NCI-H345 treated with DMSO at 0.1 percent for 48 hours (cell line): ENCODE measurements around the gene PTGDS.
"Not testable (repeated sequence)": the region's sequence is repeated elsewhere in the genome, so short reads cannot be mapped to it uniquely, and the experiment has no call there.

Experiments
- DNase-seq: peaks from one replicate; lab custom pipeline; 2025; ENCODE audit not compliant: unreplicated experiment; lab: John Stamatoyannopoulos, UW

The PTGDS gene

GRCh38 chr9:136985853-136986252, 8.5 kb downstream of the PTGDS start:
- no peak for DNase-seq

DNA sequence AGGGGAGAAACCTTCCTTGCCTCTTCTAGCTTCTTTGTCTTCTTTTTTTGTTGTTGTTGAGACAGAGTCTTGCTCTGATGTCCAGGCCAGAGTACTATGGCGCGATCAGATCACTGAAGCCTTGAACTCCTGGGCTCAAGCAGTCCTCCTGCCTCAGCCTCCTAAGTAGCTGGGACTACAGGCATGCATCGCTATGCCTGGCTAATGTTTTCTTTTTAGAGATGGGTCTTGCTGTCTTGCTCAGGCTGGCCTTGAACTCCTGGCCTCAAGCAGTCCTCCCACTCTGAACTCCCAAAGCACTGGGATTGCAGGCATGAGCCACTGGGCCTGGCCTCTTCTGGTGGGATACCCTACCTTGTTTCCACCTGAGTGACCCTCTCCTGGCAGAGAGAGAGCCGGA, 11.6 kb downstream of the PTGDS start:
- no peak for DNase-seq

GRCh38 chr9:136990242-136990911, 13.1 kb downstream of the PTGDS start:
- DNase-seq: peak; percentile 59

DNA sequence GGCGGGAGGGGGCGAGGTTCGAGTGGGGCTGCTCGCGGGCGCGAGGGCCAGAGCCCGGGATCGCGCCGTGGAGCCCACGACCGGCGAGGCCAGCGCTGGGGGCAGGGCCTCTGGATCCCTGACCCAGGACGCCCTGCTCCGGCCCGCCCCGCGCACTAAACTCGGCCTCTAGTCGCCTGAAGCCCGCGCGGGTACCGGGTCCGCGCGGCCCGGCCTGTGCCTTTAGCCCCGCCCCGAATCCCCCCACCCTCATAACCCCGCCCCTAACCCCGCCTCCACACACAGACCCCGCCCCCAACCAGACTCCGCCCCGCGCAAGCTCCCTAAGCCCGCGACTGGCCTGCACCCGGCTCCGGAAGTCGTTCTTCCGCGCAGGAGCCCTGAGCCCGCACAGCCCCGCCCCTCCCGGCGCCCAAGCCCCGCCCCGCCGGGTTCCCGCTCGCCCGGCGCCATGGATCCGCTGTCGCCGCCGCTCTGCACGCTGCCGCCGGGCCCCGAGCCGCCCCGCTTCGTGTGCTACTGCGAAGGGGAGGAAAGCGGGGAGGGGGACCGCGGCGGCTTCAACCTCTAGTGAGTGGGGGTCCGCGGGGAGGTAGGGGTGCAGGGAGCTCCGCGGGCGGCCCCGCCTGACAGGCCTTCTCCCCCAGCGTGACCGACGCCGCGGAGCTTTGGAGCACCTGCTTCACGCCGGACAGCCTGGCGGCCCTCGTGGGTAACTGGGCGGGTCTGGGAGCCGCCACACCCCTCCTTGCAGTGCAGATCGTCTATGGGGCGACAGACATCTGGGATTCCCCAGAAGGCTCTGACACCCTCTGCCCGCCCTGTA, 14.9 kb downstream of the PTGDS start, which contains the start of gene PAXX:
TSS of gene PAXX (plus strand) at position 430 of the 826 bp plus-strand sequence. CDS start at position 452, 22 bp downstream.
- peak; percentile 58 for DNase-seq

- DNase-seq: no peak
Observed at GRCh38 chr9:136992819-136993369, 15.6 kb downstream of the PTGDS start.

DNA sequence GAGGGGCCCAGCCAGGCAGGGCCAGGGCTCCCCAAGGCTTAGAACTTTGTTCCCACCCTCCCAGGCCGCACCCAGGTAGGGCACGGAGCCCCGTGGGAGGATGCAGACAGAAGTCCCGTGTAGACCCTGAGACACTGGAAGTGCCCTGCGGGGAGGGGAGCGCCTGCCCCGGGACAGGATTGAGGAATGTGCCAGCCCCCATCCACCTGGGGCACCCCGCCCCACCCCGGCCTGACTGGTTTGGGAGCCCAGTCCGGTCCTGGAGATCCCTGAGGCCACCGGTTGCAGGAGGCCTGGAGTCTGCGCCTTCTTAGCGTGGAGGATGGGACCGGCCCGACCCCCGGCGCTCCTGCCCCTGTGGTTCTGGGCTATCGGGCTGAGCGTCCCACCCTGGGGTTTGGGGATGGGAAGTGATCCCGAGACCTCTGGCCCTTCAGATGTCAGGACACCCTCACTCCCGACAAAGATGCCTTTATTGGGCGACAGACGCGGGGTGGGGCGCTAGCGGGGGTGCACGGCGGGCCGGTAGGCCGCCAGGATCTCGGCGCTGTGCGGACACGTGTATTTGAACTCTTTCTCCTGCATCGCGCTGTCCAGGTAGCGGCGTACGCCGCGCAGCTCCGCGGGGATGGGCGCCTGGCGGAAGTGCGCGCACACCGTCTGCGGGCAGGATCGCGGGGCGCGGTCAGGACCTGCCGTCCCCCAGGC, 17.0 kb downstream of the PTGDS start:
- no peak for DNase-seq

GRCh38 chr9:136994888-136995230, 17.6 kb downstream of the PTGDS start:
- DNase-seq: no peak

DNA sequence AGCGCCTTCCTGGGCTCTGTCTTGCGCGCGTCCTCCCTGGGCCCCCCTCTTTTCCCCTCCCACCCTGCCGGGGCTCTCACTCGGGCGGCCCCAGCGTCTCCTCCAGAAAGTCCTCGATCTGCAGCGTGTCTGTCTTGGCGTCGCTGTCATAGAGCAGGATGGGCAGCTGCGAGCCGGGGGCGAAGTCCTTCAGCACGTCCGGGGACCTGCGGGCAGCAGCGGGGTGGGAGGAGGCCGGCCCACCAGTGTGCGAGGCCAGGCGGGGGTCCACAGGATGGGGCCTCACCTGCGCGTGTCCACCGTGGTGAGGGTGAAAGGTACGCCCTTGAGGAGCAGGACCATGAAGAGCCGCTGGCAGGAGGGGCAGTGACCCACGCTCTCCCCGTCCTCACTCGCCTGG, 18.1 kb downstream of the PTGDS start:
- no peak for DNase-seq

GRCh38 chr9:136995772-136996311, 18.5 kb downstream of the PTGDS start:
- DNase-seq: no peak

GRCh38 chr9:136996361-136997292, 19.3 kb downstream of the PTGDS start, which contains the start of gene CLIC3:
TSS of gene CLIC3 (minus strand) at chr9:136996568. CDS start at chr9:136996543, 25 bp downstream.
- DNase-seq: no peak

GRCh38 chr9:136997371-136997770, 20.1 kb downstream of the PTGDS start:
- DNase-seq: no peak

DNA sequence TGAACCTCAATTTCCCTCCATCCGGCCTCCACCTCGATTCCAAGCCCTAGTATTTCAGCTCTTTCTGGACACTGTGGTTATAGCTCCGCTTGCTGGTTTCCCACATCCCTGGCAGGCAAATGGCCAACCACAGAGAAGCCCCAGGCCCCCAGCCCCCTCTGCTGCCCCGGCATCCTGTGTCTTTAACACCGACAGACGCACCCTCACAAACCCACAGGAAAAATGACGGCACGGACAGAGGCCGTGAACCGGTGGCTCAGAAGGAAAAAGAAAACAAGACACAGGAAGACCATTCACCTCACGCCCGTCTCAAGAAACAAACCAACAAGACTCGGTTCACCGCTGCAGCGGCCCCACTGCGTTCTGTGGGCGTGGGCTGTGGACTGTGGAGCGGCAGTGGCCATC, 20.5 kb downstream of the PTGDS start:
- no peak for DNase-seq

- DNase-seq: no peak
Observed at GRCh38 chr9:137000177-137000930, 23.1 kb downstream of the PTGDS start.

DNA sequence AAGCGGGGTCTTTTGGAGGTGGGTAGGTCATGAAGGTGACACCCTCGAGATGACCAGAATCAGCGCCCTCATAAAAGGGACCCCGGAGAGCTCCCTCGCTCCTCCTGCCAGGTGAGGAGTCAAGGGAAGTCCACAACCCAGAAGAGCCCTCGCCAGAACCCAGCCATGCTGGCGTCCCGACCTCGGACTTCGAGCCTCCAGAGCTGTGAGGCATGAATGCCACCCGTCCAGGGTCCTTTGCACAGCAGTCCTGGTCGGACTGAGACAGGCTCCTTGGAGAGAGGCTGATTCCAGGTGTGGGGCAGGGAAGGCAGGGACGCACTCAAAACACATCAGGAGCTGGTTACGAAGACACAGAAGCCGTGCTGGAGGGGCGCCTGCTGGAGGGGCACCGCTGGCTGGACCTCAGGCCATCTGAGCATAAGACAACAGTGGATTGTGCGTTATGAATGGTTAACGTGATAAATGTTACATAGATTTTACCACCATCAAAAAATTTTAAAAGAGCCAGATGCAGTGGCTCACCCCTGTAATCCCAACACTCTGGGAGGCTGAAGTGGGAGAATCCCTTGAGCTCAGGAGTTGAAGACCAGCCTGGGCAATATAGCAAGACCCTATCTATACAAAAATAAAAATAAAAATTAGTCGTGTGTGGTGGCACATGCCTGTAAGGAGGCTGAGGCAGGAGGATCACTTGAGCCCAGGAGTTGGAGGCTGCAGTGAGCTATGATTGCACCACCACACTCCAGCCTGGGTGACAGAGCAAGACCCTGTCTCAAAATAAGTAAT, 24.7 kb downstream of the PTGDS start:
- no peak for DNase-seq

GRCh38 chr9:137002646-137003041, 25.3 kb downstream of the PTGDS start:
- DNase-seq: no peak

- not testable (repeated sequence) for DNase-seq
Observed at GRCh38 chr9:137004285-137004684, 27.0 kb downstream of the PTGDS start.

DNA sequence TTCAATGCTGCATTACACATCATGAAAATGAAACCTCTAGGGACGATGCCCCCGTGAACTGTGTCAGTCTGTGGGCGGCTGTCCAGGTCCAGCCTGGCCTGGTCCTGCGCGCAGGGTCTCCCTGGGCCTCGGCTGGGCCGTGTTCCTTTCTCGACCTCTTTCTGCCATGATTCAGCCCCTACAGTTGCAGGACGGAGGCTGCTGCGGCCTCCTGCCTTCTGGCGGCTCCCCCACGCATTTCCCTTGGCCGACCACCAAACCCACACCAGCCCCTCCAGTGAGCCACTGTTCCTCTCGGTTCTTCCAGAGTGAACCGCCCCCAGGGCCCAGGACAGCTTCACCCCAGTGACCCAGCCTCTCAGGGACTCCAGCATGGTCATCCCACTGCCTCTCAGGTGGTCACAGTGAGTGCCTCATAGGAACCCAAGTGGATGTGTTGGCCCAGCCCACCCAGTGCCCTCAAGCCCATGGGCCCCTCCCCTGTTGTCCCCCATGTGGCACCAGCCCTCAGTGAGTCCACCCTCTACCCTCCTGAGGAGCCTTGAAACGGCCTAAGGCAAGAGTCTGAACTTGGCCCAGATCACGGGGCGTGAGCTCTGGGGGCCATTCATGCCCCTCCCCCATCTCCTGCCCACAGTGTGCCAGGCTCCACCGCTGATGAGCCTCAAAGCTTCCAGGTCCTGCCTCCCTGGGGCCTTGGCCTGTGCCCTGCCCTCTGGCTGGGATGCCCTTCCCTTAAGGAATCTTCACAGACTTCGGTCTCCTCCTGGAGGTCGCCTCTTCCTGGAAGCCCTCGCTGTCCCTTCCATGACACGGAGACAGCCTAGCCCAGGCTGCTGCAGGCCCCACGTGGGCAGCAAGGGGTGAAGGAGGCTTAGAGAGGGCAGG, 29.1 kb downstream of the PTGDS start:
- no peak for DNase-seq
